ENCODE measurements around the gene MEI1.

DNA sequence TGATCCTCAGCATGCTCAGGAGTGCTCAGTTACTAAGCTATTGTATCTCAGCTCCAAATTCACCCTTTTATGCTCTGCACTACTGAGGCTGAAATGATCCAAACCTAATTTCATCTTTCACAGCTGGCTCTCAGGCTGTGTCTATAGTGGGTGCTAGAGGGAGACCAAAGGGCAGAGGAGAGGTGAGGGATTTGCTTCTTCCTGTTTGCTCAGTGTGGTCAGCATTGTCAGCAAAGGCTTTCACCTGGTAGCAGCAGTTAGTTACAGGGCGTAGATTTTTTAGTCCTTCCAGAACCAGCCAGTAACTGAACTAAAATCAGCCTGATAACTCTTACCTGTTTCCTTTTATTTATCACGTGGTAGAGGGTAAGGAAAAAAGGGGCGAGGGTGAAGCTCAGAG, 45.0 kb upstream of the MEI1 start:
- TF ChIP-seq, protein P1, sequence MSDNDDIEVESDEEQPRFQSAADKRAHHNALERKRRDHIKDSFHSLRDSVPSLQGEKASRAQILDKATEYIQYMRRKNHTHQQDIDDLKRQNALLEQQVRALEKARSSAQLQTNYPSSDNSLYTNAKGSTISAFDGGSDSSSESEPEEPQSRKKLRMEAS (IDR thresholded peaks at IDR 0.05) = no peak
- TF ChIP-seq YY1 (IDR thresholded peaks at IDR 0.05; ENCODE audit: low read depth) = no peak
- TF ChIP-seq, protein P2, sequence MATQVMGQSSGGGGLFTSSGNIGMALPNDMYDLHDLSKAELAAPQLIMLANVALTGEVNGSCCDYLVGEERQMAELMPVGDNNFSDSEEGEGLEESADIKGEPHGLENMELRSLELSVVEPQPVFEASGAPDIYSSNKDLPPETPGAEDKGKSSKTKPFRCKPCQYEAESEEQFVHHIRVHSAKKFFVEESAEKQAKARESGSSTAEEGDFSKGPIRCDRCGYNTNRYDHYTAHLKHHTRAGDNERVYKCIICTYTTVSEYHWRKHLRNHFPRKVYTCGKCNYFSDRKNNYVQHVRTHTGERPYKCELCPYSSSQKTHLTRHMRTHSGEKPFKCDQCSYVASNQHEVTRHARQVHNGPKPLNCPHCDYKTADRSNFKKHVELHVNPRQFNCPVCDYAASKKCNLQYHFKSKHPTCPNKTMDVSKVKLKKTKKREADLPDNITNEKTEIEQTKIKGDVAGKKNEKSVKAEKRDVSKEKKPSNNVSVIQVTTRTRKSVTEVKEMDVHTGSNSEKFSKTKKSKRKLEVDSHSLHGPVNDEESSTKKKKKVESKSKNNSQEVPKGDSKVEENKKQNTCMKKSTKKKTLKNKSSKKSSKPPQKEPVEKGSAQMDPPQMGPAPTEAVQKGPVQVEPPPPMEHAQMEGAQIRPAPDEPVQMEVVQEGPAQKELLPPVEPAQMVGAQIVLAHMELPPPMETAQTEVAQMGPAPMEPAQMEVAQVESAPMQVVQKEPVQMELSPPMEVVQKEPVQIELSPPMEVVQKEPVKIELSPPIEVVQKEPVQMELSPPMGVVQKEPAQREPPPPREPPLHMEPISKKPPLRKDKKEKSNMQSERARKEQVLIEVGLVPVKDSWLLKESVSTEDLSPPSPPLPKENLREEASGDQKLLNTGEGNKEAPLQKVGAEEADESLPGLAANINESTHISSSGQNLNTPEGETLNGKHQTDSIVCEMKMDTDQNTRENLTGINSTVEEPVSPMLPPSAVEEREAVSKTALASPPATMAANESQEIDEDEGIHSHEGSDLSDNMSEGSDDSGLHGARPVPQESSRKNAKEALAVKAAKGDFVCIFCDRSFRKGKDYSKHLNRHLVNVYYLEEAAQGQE (IDR thresholded peaks at IDR 0.05; ENCODE audit: low read depth) = no peak
- no peak for TF ChIP-seq EP300 (IDR thresholded peaks at IDR 0.05; ENCODE audit: borderline replicate concordance)
- TF ChIP-seq FOXM1 (IDR thresholded peaks at IDR 0.05; ENCODE audit: borderline replicate concordance, low read depth) = no peak
- TF ChIP-seq NFIC (IDR thresholded peaks at IDR 0.05) = no peak
- no peak for TF ChIP-seq CEBPB (IDR thresholded peaks at IDR 0.05)
- no peak for TF ChIP-seq ZBTB7A (IDR thresholded peaks at IDR 0.05; ENCODE audit: low read depth)

Data from Ishikawa (cell line).